Inflammatory macrophage (primary cell): ENCODE results near the gene GPR39.

Experiments used
- DNase-seq, 2 donors: peaks; one replicate each; pipeline ENCODE4 v3.0.0-alpha.2; 2020 to 2022

GPR39 gene

DNA sequence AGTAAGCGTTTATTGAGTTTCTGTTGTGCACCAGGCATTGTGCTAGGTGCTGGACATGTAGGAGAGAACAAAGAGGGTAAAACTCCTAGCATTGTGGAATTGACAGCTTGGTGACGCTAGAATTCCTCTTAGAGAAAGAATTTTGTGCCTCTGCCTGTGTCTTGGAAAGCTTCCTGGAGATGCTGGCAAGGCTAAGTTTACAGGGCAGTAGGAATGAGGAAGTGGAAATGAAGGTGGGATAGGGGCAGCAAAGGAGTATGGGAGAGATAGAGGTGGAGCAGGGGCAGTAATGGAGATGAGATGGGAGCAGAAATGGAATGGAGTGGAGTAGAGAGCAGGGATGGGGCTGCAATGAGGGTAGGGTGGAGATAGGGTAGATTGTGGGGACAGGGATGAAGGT, 29.8 kb downstream of the GPR39 start:
- no peak for DNase-seq

DNA sequence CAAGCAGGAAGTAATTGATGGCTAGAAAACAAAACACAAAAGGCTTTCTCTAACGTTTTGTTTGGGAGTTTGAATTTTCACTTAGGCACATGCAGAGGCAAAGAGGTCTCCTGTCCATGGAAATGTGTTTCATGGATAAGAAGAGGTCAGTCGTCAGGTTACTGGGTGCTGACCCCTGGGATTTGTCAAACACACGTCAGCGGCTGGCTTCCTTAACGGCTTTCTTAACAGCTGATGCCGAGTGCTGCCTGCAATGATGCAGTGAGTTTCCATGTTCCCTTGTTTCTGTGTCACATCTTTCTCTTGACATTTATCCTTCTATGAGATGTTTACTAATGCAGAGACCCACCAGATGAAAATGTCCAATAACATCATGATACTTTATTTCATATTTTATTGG, 31.7 kb downstream of the GPR39 start:
- no peak for DNase-seq

DNA sequence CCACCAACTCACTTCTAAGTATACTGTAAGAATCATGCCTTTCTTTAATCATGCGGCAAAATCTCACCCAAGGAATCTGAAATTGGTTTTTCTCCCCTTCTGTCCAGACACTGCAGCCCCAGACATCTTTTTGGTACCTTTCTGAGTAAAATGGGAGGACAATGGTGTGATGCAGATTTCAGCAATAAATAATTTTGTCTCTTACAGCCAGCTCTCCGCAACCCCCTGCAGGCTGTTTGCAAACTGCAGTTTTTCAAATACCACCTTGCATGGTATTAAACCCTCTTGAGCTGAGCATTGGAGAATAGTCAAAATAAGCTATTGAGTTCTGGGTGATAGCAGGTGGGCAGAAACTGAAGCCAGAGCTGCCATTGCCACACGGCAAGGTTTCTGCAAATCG, 32.2 kb downstream of the GPR39 start:
- peak; percentile 20 to 32 for DNase-seq

DNA sequence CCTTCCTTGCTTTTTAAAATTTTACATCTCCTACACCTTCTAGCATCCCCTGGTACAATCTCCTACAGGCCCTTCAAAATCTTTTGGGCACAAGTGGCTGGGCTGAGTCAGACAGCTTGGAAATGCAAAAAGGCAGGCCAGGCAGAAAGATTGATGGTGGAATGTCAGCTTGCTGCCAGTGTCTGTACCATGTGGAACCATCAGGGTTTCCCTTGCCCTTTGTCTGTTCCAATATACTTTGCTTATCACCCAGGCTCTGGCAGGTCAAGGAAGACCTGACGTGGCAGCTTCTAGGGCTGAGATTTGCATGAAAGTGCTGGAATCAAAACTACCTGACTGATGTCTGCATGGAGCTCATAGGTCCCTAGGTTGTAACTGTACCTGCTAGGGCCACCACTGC, 33.3 kb downstream of the GPR39 start:
- DNase-seq, result no peak

DNA sequence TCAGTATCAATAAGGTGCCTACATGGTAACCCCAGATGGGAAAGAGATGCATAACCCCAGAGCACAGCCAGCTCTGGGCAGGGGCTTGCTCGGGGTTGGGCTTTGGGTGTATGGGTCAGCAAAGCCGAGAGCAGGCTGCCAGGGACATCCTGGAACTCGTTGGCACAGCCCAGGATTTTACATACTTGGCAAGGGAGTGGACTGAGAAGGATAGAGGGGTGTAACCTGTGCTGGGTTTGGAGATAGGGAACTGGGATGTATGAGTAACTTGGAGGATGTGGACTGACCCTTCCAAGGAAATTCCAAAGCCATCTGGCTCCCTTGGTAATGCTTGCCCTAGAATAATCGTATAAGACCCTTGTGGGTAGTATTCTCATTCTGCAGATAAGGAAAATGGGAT, 44.2 kb downstream of the GPR39 start:
- DNase-seq, result no peak

DNA sequence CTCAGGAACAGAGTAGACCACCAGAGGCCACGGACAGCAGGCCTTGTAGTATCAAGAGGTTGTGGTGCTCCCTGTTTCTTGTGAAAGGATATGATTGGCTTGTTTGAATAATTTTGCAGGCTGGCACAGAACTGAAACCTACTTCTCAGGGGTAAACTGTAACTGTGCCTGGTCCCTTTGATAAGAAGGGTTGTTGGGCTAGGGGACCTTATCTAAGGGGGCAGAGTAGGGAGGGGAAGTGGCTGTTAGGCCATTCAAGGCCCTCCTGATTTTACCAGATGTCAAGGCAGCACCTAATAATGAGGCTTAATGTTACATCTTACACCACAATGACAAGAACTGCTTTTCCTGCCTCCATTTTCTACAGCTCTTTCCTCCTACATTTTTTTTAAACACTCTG, 45.6 kb downstream of the GPR39 start:
- no peak for DNase-seq

DNA sequence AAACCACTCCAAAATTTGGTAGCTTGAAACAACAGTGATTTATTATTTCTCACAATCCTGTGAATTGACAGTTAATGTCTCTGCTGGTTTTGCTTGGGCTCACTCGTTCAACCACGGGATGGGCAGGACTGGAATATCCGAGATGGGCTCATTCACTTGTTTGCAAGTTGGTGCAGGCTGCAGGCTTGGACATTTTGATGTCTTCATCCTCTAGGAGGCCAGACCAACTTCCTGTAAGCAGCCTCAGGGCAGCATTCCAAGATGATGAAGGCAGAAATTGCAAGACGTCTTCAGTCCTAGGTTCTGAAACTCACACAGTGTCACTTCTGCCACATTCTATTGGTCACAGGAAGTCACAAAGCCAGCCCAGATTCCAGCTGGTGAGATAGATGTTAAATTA, 47.1 kb downstream of the GPR39 start:
- DNase-seq, result no peak

DNA sequence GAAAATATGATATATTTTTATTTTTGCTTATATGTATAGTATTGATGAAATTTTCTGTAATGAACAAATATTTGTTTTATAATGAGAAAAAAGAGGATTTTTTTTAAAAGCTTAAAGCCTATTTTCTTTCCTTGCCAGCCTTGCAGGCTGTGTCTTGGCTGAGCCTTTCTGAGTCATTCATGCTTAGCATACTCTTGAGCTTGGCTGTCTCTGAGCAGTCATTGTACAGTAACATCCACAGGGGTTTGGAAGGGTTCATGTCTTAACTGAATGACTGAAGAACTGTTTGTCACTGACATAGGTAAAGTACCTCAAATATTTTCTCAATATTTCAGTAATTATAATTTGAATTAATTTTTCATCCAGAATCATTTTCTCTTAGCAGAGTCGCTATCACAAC, 49.3 kb downstream of the GPR39 start:
- DNase-seq, result no peak

DNA sequence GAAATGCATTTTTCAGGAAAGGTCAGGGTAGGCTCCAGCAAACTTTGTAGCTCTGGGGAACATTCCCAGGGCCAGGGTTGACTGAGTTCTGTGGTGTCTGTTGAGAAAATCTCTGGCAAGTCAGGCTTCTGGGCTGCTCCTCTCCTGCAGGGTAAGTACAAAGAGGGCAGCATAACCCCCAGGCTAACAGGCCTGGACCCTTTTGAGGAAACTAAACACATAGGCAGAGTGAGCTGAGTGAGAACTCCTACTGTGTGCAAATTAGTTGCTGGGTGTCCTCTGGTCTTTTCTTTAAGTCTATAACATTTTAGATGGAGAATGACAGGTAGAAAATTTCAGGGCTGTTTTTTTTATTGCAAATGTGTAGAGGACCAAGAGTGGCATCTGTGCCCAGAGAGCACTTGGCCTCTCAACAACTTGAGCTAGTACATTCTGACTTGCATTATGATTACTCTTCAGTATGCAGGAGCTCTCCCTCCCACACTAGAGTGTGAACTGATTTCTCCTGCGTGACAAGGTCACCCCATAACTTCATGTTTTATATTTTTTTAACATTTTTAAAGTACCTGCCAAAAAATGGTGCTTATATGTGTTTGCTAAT, 49.9 kb downstream of the GPR39 start:
- DNase-seq, result no peak

DNA sequence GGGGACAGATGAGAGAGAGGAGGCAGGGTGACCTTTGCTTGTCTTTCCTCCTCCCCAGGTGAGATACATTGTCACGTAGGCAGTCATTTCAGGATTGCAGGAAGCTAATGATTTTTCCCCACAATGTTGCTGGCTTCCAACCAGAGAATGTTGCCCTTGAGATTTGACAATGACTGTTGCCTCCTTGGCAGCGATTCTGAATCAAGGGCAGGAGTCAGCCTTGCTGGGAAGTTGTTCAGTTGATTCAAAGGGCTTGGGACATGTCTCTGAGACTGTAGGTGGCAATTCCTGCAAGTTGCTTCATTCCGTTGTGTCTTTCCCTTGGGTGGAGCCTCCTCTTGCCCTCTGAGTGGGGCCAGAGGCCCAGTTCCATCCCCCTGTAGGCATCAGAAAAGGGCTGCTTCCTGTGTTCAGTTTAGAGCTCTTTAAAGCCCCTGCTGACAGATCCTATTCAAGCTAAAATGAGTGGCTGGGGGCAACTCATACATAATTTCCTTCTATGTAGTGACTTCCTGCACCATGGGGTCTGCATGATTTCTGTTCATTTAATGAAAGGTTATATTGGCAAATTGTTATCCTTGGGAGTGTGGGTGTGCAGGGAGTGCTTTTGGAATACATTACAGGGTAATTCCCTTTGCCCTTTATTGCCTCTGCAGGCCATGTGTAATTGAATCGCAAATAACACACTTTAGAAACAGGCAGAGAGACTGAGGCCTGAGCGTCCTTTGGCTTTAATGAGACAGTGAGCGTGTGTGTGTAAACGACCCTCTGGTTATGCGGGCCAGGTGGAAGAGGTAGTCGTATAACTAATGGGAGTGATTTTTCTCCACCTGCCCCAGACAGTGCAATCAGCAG, 52.4 kb downstream of the GPR39 start:
- DNase-seq, result no peak

DNA sequence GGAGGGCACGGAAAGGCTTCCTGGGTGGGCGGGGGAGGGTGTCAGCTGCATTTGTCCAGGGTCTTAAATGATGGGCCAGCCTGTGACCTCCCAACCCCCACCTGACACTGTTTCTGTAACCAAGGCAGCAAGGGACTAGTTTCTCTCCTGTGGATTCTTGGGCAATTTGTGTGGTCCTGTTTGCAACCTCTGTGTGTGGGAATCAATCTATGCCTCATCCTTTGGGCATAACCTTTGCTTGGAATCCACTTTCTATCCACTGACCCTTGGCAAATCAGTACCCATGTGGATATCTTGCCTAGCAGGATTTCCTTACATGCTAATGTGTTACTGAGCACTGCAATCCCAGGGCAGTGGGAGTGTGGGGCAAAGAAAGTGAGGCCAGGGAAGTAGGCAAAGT, 54.1 kb downstream of the GPR39 start:
- DNase-seq, result no peak

DNA sequence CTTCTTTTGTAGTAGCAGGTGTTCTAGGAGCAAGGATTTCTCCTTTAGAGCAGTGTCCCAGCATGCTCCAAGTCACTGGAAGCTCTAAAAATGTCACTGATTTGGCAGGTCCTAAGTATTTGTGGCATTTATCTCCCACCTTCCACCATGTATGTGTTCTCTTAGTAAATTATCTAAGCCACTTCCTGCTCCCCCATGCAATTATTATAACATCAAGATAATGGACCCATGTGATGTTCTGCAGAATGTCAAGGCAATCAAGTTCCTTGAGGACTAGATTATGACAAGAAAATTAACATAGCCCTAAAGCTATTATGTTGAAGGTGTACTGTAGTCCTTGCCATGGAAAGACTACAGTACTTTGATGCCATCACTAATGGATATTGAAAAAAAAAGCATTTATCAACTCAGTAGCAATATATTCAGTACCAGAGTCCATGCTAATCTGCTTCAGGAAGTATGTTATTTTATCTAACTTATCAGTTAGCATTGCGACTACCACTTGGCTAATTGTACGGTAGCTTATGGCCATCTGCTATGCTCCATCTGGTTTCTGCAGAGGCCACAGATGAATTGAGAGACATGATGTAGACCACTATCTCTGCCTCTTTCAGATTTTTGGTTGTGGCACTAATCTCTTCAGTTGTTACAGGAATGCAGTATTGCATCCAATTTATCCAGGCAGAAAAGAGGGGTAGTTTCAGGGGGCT, 56.7 kb downstream of the GPR39 start:
- no peak for DNase-seq

DNA sequence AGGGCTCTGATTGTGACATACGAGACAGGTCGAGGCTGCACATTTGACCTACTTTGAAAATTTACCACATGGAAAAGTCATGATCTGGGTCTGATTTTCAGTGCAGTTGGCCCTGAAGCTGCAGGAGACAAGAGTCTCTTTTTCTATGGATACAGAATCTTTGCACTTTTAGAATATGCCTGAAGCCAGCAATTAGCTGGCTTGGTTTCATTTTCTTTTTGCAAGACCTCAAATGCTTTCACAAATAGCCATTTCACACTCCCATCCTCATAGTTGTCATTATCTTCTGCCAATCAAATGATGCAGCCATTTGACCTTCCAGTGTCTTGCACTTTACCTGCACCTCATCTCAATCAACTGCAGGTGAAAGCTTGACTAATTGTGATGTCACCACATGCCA, 59.0 kb downstream of the GPR39 start:
- no peak for DNase-seq

DNA sequence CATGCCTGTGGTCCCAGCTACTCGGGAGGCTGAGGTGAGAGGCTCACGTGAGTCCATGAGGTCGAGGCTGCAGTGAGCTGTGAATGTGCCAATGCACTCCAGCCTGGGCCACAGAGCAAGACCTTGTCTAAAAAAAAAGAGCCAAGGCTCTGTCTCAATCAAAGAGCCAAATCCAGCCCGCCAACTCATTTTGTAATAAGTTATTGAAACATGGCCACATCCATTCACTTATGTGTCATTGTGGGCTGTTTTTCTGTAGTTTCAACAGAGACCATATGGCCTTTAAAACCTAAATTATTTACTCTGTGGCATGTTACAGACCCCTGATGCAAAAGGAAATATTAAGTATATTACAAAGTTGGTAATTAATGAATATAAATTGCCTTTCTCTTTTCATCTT, 60.8 kb downstream of the GPR39 start:
- DNase-seq, result no peak

DNA sequence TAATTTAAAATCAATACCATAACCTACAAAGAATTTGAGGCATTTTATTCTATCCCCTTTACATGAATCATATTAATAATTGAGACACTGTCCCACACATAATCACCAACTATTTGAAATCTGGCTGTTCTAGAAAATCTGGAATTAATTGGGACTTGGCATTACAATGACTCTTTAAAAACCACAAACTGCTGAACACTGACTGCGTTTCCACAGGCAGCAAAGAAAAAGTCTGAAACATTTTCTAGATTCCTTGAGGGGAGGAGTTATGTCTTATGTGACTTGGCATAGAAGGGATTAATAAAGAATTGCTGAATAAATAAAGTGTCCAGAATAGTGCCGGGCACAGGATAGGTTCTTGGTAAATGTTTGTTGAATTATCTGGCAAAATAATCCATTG, 61.4 kb downstream of the GPR39 start:
- no peak for DNase-seq

DNA sequence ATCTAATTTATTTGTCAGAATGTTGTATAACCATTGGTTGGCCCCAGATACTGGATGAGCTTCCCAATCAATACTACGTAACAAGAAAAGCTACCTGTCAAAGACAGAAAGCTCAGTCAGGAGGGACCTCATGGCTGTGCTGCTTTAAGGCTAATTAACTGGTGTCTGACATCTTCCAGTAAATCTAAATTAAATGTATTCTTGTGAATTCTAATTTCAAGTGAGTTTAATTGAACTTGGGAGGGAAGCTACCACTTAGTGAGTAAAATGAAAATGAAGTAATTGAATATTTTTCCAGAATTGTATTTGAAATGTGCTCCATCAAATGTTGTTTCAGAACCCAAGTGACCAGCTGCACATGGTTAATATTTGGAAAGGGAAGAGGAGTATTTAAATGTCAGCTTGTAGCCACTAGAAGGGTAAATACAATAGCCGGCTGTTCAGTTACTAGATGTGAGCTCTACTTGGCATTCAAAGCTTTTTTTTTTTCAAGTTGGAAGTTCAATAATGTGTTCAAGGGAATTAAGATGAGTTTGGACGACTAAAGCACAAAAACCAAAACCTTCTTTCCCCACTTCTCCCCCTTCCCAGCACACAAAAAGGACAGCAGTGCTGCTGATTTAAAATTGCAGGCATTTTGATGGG, 62.0 kb downstream of the GPR39 start:
- DNase-seq, result no peak

DNA sequence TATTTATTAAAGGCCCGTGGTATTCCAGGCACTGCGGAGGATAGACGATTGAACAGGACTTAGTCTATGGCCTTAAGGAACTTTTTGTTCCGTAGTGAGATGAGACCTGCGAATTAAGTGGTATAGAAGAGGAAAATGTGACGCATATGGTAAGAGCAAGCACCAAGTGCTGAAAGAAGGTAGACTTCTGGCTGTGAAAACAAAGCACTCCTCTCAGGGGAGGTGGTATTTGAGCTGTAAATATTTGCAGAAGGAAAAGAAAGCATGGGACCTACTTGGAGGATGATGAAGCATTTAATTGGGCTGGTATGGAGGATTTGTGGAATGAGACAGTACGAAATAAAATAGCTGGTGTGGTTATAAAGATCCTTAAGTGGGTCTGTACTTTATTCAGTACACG, 62.5 kb downstream of the GPR39 start:
- DNase-seq, result no peak

DNA sequence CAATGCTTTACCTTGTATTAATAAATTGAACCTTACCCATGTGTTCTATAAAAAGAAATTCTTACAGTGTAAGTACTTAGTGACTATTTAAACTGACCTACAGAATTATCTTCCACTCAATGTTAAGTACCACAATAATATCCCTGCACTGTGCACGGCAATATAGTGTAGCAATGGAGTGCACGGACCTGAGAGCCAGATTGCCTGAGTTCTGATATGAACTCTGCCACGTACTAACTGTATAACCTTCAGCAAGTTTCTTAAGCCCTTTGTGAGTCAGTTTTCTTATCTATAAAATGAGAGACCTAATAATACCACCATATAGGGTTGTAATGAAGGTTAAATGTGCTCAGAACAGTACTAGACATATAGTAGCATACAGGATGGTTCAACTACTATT, 66.2 kb downstream of the GPR39 start:
- no peak for DNase-seq

DNA sequence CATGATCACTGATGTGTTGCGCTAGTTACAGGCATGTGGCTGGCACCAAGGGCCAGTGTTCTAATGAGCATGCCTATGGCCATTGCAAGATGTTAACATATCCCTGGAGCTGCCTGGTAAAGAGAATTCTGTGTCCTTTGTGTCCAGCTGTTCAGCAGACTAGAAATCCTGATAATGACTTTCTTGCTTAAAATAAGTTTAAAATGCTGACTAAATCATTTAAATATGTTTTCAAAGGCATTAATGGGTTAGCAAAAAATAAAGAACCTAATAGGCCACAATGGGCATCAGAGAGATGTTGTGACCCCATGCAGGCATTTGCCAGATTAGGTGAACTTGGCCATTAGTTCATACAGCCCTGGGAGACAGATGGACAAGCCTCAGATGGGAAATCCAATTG, 67.5 kb downstream of the GPR39 start:
- DNase-seq, result no peak

DNA sequence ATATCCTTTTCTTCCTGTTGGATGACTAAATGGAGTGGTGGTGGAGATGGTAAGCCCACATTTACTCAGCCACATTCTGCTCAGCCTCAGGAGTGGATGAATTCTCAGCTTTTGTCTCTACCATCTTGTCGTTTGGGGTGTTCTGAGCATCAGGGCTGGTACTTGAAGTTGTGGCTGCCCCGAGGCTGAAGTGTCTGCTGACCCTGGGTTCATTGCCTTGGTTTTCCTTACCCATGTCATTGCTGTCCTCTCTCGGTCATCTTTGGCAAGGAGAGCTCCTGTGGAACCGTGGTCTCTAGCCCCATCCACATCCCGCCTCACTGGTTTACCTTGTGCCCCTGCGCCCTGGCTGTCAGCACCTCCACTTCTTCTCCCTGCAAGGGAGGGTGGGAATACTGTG, 71.9 kb downstream of the GPR39 start:
- DNase-seq, result no peak

DNA sequence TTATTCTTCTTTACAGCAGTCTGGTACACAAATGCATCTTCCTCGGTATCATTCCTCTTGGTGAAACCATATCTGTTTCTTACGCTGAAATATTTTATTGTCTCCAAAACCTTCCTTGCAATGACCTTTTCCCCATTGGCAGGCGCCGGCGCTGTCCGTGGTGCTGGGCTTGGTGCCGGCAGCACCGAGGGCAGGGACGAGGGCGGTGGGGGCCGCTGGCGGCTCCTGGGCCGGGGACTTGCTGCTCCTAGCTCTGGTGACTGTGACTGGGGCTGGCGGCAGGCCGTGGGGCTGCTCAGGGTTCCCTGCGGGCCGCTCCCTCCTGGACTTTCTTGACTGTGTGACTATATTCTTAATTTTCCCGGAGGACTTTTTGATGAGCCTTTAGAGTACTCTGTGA, 72.5 kb downstream of the GPR39 start:
- DNase-seq, result no peak

DNA sequence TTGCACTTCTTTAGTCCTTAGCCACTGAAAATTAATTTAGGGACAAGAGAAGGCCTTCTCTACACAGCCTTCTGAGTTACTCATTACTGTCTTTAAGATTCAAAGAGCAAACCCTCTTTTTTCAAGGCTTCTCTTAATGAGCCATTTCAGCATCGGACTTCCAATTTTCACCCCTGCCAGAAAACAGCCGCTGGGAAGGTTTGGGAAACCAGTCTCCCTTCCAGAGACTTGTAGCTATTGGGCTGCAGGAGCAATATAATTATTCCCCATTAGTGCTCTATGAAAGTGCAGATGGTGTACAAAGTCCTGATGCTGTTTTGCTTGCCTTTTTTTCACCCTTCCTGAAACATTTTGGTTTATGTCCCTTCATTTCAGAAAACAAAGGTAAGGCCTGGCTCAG, 79.3 kb downstream of the GPR39 start:
- DNase-seq, result no peak

DNA sequence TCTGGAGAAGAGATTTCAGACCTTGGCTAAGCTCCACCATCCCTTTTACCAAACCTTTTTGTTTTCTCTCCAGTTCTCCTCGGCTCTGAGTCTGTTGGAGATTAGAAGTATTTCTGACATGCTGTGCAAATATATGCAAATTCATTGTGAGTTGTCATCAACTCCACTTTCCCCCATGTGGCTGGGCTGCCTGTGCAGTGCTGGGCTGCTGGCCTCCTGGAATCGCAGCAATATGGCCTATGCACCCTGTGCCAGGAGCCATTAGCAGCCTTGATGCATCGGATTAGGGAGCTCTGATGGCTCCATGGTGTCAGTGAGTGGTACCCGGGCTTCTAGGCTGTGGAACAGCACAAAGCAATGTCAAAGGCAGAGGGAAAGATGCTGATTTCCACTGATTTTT, 80.0 kb downstream of the GPR39 start:
- no peak for DNase-seq

DNA sequence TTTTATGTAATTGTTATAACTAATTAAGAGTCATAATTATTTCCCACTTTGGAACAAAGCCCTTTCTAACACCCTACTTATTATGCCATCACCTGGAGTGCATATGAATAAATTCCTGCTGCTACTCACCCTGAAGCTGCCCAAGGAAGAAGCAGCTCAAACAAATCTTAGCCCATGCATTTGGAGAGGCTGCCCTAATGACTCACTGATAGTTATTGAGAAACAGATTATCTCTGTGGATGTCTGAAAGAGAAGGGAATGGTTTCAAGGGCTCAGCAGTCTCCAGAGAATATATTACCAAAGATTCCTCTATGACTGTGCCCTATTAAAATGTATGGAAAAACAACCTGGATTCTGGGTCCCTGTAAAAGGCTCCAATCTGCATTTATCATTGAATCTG, 81.0 kb downstream of the GPR39 start:
- DNase-seq, result no peak
